NCI-H345 (cell line): ENCODE data around the gene IL23A.
A peak's percentile ranks its signal among the peaks of the same experiment; 100 is the strongest.
"Not testable (repeated sequence)": the region's sequence is repeated elsewhere in the genome, so short reads cannot be mapped to it uniquely, and the experiment has no call there.

Source experiments
- DNase-seq: peaks from one replicate; lab custom pipeline; 2025; lab: John Stamatoyannopoulos, UW

IL23A gene

DNA sequence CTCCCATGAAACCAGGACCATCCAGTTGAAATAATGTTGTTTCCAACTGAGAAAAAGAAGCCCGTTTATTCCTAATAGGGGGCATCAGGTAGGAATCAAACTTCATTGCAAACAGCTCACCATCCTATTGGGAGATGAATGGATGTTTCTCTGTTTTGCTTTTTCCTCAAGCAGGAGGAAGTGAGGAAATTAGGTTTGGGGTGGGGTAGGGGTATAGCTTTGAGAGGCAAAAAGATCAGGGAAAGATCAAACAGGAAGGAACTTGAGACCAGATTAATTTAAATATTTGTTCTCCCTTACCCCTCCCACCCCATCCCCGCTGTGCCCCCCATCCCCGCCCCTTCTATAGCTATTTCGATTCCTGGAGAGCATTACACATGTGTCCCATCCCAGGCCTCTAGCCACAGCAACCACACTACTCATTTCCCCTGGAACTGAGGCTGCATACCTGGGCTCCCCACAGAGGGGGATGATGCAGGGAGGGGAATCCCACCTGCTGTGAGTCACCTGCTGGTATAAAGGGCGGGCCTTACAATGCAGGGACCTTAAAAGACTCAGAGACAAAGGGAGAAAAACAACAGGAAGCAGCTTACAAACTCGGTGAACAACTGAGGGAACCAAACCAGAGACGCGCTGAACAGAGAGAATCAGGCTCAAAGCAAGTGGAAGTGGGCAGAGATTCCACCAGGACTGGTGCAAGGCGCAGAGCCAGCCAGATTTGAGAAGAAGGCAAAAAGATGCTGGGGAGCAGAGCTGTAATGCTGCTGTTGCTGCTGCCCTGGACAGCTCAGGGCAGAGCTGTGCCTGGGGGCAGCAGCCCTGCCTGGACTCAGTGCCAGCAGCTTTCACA is at the start of gene IL23A:
Gene IL23A, plus strand, starts transcription at position 577 of the 850 bp plus-strand sequence. Its CDS starts 161 bp downstream, at position 738.
- peak; percentile 68 for DNase-seq

GRCh38 chr12:56293795-56294194 is 44.9 kb upstream of the IL23A start:
- DNase-seq, result no peak

GRCh38 chr12:56296295-56296694 is 42.4 kb upstream of the IL23A start:
- DNase-seq, result no peak

DNA sequence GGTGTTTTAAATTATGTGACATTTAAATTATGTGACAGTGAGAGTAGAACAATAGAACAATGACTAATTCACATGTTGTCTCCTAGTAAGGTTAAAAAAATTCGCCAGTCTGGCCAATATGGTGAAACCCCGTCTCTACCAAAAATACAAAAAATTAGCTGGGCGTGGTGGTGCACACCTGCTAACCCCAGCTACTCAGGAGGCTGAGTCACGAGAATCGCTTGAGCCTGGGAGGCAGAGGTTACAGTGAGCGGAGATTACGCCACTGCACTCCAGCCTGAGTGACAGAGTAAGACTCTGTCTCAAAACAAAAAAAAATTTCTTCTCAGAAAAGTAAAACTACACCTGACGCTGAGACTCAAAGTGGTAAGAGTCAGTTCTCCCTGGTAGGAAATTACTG is 41.3 kb upstream of the IL23A start:
- no peak for DNase-seq

DNA sequence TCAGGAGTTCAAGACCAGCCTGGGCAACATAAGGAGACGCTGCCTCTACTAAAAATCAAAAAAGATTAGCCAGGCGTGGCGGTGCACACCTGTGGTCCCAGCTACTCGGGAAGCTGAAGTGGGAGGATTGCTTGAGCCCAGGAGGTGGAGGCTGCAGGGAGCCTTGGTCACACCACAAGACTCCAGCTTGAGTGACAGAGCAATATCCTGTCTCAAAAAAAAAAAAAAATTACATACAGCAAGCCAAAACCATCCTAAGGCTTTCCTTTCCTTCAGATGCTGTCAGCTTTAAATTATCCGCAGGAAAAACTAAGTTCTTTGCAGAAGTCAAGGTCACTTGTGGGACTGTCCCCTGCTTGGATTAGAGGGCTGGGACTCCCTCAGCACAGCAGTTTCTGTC is 39.9 kb upstream of the IL23A start:
- DNase-seq, result no peak

GRCh38 chr12:56299308-56299852 is 39.3 kb upstream of the IL23A start:
- DNase-seq, result no peak

- DNase-seq, result peak; percentile 99
These were observed 38.6 kb upstream of the IL23A start, which contains the start of gene CS for GRCh38 chr12:56299853-56300643. TSS of gene CS (minus strand) at chr12:56300330. CDS start at chr12:56300201, 129 bp downstream.

DNA sequence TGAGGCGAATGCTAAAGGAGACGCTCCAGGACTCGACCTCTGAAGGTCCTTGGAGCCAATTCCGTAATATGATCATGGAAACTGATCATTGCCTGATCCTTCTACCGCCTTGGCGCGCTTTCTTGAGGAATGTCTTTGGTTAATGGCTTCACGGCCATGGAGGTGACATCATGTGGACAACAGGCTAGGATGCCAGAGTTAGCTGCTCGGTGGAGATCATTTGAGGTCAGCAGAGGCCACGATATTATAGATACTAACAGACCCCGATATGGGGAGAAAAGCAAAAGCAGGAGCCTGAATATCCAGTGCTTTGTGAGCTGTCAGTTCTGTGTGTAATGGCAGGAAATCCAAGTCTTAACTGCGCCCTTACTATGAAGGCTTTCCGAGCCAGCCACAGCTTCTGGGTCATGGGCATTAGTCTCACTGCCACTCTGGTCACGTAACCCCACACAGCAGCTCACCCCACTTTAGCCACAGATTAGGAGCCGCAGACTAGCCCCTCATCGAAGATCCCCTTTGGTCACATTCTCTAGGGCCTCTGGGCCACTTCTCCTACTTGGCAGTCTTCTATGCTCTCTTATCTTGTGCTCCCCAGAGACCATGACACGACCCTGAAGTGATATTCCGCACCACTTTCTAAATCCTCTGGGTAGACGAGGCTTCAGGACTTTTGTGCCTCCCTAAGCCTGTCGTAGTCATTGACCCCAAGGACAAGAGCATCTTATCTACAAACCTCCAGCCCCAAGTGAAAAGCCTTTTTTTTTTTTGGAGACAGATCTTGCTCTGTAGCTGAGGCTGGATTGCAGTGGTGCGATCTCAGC is 37.8 kb upstream of the IL23A start:
- no peak for DNase-seq

DNA sequence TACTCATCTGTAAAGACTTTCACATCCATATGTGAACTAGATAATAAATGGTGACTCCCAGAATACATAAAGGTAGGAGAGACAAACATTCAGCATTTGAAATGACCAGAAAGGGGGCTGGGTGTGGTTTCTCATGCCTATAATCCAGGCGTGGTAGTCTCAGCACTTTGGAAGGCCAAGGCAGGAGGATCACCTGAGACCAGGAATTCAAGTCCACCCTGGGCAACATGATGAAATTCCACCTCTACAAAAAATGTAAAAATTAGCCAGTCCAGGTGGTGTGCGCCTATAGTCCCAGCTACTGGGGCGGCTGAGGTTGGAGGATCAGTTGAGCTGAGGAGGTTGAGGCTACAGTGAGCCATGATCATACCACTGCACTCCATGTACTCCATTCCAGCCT is 34.4 kb upstream of the IL23A start:
- no peak for DNase-seq

DNA sequence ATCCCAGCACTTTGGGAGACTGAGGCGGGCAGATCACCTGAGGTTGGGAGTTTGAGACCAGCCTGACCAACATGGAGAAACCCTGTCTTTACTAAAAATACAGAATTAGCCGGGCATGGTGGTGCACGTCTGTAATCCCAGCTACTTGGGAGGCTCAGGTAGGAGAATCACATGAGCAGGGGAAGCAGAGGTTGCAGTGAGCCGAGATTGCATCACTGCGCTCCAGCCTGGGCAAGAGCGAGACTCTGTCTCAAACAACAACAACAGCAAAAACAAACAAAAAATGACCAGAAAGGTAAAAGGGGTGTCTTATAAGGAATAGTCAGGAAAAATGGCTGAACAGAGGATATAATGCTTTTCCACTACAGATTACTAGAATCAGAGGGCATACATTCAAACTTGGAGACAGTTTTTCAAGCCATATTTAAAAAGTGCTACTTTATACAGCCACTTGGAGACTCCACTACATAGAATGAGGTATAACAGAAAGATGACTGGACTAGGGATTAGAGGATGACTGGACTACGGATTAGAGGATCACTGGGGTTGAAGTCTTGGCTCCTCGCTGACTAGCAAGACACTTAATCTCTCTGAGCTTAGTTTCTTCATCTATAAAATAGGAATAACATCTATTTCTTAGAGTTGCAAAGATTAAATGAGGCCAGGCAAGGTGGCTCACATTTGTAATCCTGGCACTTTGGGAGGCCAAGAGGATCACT is 33.7 kb upstream of the IL23A start:
- no peak for DNase-seq

- no peak for DNase-seq
These were observed 31.3 kb upstream of the IL23A start for GRCh38 chr12:56307221-56307965.

- no peak for DNase-seq
These were observed 30.0 kb upstream of the IL23A start for GRCh38 chr12:56308714-56309113.

DNA sequence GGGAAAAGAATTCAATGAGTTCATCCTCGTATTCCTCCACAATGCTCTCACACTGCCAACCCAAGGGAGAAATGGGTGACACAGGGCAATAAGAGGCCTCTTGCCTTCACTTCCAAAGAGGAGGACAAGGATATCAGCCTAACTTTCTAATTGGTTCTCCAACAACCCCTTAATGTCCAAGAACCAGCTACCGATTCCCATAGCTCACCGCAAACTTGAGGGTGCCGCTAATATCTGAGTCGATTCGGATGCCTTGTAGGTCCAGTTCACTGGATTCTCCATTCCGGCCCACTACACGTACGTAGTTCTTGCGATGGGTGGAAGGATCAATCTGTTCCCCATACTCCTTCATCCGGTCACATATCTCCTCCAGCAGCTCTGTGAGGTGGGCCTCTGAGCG is 27.7 kb upstream of the IL23A start:
- no peak for DNase-seq

- DNase-seq, result no peak
These were observed 23.4 kb upstream of the IL23A start for GRCh38 chr12:56315249-56315621.

DNA sequence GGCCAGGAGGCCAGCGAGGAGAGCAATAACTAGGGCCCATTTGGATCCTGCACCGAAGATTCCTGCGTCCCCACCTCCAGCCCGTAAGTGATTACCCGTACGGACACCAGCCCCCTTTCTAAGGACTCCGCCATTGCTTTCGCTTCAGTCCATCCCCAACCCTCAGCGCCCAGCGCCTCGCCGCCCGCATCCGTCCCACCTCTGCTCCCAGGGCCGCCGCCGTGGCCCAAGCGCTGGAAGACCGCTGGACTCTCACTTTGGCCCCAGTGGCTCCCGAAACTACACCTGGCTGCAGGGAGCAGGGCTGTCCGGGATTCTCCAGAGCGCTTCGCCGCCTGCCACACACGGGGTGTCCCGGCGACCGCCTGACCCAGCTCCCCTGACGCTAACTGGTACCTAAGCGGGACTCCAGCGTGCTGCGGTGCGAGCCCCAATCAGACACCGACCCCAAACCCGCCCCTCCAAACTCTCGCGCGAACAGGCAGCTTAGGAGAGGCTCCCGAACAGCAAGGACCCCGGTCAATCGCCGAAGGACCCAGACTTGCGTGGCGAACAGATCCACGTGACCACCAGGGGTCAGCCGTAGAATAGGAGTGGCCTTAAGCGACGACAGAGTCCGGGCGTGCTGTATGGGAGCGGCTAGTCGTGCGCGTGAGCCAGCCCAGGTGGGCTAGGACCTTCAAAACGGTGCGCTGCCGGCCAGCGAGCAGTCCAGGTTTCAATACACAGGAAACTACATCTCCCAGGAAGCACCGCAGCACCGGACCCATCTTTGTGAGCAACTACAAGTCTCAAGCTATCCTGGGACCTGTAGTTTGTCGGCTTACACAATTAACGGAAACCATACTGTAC is 22.8 kb upstream of the IL23A start, which contains the start of gene CNPY2:
Gene CNPY2, minus strand, starts transcription at position 367 of the 852 bp plus-strand sequence. CDS start 771 bp downstream, outside the sequence.
- peak; percentile 98 for DNase-seq

DNA sequence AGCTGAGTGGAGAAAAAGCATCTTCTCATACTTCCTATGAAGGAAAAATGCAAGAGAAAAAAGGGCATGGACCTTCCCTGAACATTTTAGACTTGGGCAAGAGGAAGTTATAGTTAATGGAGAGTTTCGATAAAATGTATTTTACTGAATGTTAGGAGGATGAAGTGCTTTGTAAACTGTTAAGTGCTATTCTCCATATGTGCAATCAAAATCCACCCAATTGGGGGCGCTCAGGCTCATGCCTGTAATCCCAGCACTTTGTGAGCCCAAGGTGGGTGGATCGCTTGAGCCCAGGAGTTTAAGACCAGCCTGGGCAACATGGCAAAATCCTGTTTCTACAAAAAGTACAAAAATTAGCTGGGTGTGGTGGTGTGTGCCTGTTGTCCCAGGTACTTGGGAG is 21.0 kb upstream of the IL23A start:
- DNase-seq, result no peak

DNA sequence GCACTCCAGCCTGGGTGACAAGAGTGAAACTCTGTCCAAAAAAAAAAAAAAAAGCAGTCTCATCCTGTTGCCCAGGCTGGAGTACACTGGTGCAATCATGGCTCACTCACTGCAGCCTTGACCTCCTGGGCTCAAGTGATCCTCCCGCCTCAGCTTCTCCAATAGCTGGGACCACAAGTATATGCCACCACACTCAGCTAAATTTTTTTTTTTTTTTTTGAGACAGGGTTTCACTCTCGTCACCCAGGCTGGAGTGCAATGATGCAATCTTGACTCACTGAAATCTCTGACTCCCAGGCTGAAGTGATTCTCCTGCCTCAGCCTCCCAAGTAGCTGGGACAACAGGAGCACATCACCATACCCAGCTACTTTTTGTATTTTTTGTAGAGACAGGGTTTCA is 17.7 kb upstream of the IL23A start:
- DNase-seq, result no peak

DNA sequence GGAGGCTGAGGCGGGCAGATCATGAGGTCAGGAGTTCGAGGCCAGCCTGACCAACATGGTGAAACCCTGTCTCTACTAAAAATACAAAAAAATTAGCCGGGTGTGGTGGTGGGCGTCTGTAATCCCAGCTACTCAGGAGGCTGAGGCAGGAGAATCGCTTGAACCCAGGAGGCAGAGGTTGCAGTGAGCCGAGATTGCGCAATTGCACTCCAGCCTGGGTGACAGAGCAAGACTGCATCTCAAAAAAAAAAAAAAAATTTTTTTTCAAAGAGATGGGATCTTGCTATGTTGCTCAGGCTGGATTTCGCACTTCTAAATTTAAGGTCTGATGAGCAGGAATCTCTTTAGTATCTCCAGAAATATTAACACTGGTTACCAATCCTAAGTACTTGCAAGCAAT is 17.1 kb upstream of the IL23A start:
- not testable (repeated sequence) for DNase-seq

GRCh38 chr12:56324206-56324605 is 14.5 kb upstream of the IL23A start:
- no peak for DNase-seq
